ENCODE data around the gene USP35.
"Not testable (repeated sequence)": the region's sequence is repeated elsewhere in the genome, so short reads cannot be mapped to it uniquely, and the experiment has no call there.

The USP35 gene

GRCh38 chr11:78168539-78169477 lies 19.9 kb upstream of the USP35 start:
- in situ Hi-C loops (cut with HindIII; ENCODE audit: low sequenced_read_pairs) = no loop called here

DNA sequence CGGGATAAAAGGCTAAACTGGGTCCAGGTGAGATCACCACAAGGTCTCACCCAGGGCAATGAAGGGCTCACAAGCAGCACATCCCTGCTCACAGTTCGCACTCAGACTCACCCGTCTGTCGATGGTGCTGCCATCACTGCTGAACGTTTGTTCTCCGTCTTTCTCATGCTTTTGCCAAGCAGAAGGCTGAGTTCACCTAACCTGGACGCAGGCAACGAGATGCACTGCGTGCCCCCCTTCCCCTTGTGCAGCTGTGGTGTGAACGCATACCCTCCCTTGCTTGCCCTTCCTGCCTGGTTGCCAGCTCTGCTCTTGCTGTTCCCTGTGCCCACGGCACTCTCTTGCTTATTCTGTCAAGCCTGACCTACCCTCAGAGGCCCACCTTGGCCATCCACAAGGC lies 18.3 kb upstream of the USP35 start:
- in situ Hi-C loops (cut with HindIII; ENCODE audit: low sequenced_read_pairs) = no loop called here

- in situ Hi-C loops (cut with HindIII; ENCODE audit: low sequenced_read_pairs) = no loop called here
Measured at GRCh38 chr11:78170874-78171549, 17.7 kb upstream of the USP35 start.

DNA sequence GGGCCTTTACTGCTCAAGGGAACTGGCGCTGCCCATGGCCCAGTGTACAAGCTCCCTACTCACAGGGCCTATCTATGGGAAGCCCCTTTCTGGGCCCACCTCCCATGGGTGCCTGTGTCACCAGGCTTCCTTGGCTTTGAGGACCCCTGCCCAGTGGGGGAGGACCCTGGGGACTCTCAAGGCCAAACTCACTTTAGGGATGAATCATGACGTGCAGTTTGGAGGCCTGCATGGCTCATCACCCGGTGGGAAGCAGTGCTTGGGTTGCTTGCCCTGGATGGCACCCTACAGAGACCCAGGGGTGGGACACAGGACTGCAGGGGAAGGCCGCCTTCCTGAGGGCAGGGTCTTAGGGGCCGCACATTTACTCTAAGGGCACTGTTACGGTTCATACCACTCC lies 16.8 kb upstream of the USP35 start:
- in situ Hi-C loops (cut with HindIII; ENCODE audit: low sequenced_read_pairs) = no loop called here

DNA sequence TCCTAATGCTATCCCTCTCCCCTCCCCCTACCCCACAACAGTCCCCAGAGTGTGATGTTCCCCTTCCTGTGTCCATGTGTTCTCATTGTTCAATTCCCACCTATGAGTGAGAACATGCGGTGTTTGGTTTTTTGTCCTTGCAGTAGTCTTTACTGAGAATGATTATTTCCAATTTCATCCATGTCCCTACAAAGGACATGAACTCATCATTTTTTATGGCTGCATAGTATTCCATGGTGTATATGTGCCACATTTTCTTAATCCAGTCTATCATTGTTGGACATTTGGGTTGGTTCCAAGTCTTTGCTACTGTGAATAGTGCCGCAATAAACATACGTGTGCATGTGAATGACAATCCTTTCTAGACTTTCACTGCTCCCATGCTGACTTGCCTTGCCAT lies 12.9 kb upstream of the USP35 start:
- in situ Hi-C loops (cut with HindIII; ENCODE audit: low sequenced_read_pairs) = not testable (repeated sequence)

DNA sequence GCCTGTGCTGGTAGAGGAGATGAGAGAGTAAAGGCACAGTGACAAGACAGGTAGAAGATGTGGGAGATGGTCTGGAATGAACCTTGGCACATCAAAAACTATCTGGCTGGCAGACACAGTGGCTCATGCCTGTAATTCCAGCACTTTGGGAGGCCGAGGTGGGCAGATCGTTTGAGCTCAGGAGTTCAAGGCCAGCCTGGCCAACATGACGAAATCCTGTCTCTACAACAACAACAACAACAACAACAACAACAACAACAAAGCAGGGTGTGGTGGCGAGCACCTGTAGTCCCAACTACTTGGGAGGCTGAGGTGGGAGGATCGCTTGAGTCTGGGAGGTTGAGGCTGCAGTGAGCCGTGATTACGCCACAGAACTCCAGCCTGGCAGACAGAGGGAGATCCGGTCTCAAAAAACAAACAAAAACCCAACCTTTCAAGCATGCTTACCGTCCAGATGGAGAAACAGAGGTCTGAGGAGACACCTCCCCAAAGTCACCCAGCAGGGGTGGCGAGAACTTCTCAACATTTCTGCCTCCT lies 12.0 kb upstream of the USP35 start:
- in situ Hi-C loops (cut with HindIII; ENCODE audit: low sequenced_read_pairs) = no loop called here

DNA sequence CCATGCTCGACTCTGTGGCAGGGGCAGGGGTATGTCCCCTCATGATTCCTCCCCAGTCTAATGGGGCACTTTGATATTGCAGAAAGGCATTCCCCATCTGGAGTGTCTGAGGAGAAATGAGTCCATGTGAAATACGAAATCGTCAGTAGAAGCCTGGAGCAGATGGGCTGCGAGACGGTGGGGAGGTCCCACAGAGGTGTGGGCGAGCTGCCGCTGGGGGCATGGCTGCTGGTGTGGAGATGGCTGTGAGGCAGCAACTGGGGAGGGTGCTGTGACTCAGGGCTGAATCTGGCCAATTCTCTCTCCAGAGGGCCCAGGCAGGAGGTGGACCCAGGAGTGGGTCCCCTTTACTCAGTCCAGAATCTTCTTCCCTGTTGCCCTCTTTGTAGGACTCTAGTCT lies 11.5 kb upstream of the USP35 start:
- in situ Hi-C loops (cut with HindIII; ENCODE audit: low sequenced_read_pairs) = no loop called here

GRCh38 chr11:78179459-78180071 lies 9.2 kb upstream of the USP35 start:
- in situ Hi-C loops (cut with HindIII; ENCODE audit: low sequenced_read_pairs) = no loop called here

GRCh38 chr11:78180751-78181150 lies 8.0 kb upstream of the USP35 start:
- in situ Hi-C loops (cut with HindIII; ENCODE audit: low sequenced_read_pairs) = no loop called here

GRCh38 chr11:78181185-78181584 lies 7.5 kb upstream of the USP35 start:
- in situ Hi-C loops (cut with HindIII; ENCODE audit: low sequenced_read_pairs) = no loop called here

- in situ Hi-C loops (cut with HindIII; ENCODE audit: low sequenced_read_pairs) = no loop called here
Measured at GRCh38 chr11:78187366-78188285, 1.1 kb upstream of the USP35 start.

DNA sequence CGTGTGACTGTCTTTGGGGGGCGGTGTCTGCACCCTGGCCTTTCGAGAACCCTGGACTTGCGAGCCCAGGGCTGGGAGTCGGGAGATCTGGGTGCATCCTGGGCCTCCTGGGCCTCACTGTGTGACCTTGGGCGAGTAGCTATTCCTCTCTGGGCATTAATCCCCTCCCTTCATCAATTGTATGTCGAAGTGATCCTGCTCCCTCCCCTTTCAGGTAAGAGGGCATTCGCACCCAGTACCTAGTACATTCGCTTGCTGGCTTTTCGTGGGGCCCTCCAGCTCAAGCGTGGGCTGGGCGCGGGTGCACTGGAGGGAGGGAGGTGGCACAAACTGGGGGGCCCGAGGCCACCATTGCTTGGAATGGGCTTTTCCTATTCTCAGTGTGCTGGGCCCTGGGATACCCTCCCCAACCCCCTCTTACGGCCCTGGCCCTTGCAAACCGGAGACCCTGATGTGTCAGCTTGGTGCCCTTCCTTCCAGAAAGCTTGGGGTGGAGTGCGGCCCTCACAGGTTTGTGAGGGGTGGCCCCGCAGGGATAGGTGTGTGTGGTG lies 530 bp downstream of the USP35 start:
- in situ Hi-C loops (cut with HindIII; ENCODE audit: low sequenced_read_pairs) = no loop called here

DNA sequence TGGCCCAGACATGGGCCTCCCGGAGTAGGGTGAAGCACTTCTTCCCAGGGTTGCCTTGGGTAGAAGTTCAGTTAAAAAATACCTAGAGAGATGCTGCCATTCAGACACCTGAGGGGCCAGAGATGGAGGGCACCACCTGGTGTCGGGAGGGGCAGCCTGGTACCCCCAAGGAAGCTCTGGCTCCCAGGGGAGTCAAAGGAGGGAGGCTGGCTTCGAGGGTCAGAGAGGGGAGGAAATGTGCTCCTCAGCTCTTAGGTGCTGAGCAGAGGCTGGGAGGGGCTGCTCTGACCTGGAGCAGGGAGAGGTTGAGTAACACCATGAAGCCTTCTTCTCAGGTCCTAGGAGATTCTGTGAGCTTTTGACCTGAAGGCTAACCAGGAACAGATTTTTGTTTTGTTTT lies 1.1 kb downstream of the USP35 start:
- in situ Hi-C loops (cut with HindIII; ENCODE audit: low sequenced_read_pairs) = no loop called here

DNA sequence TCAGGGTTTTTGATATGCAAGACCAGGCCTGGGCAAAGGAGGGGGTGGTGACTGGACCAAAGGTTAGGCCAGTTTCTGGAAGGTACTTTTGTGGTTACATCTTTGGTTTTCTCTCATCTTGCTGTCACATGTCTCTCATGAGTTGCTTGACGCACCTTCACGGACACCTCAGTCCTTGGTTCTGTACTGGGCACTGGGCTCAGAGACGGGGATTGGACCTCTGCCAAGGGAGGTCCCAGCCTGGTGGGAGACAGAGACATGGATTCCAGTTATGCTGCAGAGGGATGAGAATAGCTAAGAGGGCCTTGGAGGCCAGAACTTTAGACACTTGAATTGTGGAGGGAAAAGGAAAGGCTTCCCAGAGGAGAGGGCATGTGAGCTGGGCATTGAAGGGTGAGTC lies 1.7 kb downstream of the USP35 start:
- in situ Hi-C loops (cut with HindIII; ENCODE audit: low sequenced_read_pairs) = no loop called here

- in situ Hi-C loops (cut with HindIII; ENCODE audit: low sequenced_read_pairs) = no loop called here
Measured at GRCh38 chr11:78190871-78191538, 2.3 kb downstream of the USP35 start.

GRCh38 chr11:78192223-78192719 lies 3.6 kb downstream of the USP35 start:
- in situ Hi-C loops (cut with HindIII; ENCODE audit: low sequenced_read_pairs) = no loop called here

GRCh38 chr11:78192911-78193351 lies 4.2 kb downstream of the USP35 start:
- in situ Hi-C loops (cut with HindIII; ENCODE audit: low sequenced_read_pairs) = no loop called here

- in situ Hi-C loops (cut with HindIII; ENCODE audit: low sequenced_read_pairs) = no loop called here
Measured at GRCh38 chr11:78193806-78194205, 5.1 kb downstream of the USP35 start.

GRCh38 chr11:78194490-78194889 lies 5.8 kb downstream of the USP35 start:
- in situ Hi-C loops (cut with HindIII; ENCODE audit: low sequenced_read_pairs) = no loop called here

Measured in DLD1 (cell line).